Neural cell (in vitro differentiated cells): Measurements from ENCODE around the gene KATNBL1.

Experiments
- CTCF ChIP-seq: fragments of 450-650 bp; IDR thresholded peaks from 2 replicates; pipeline ENCODE4 v1.5.1; 2014; ENCODE audit warnings: antibody characterized with exemption, mild to moderate bottlenecking, moderate library complexity; ENCODE audit not compliant: poor library complexity, severe bottlenecking
- EP300 ChIP-seq: fragments of 450-650 bp; conservative IDR thresholded peaks from 2 replicates; pipeline ENCODE4 v1.6.1; 2014; ENCODE audit warnings: antibody characterized with exemption, mild to moderate bottlenecking, moderate library complexity; ENCODE audit not compliant: poor library complexity, severe bottlenecking
- EZH2 ChIP-seq: fragments of 200-600, 300-800 bp; shearing (Covaris generic), sonication (generic); IDR thresholded peaks from 2 replicates; pipeline ENCODE4 v1.6.1; 2014; ENCODE audit warnings: antibody characterized with exemption, low read length, borderline replicate concordance, mild to moderate bottlenecking; ENCODE audit not compliant: insufficient read depth, poor library complexity, severe bottlenecking
- MXI1 ChIP-seq: fragments of 450-650 bp; conservative IDR thresholded peaks from 2 replicates; pipeline ENCODE4 v1.6.1; 2014; ENCODE audit warnings: antibody characterized with exemption, mild to moderate bottlenecking; ENCODE audit not compliant: poor library complexity, severe bottlenecking
- POLR2AphosphoS5 ChIP-seq: IDR thresholded peaks from 2 replicates; pipeline ENCODE4 v1.6.1; 2012
- RAD21 ChIP-seq: fragments of 450-650 bp; conservative IDR thresholded peaks from 2 replicates; pipeline ENCODE4 v1.6.1; 2014; ENCODE audit warnings: antibody characterized with exemption, mild to moderate bottlenecking, moderate library complexity
- REST ChIP-seq: IDR thresholded peaks from 2 replicates; pipeline ENCODE4 v1.6.1; 2012; ENCODE audit warnings: borderline replicate concordance
- TAF1 ChIP-seq: IDR thresholded peaks from 2 replicates; pipeline ENCODE4 v1.6.1; 2012; ENCODE audit warnings: low read depth

- no peak for TF ChIP-seq CTCF
- no peak for TF ChIP-seq TAF1
- no peak for TF ChIP-seq EZH2
- TF ChIP-seq RAD21 = no peak
- TF ChIP-seq REST = no peak
- TF ChIP-seq POLR2AphosphoS5 = no peak
- TF ChIP-seq EP300 = no peak
- no peak for TF ChIP-seq MXI1
These were observed 30.6 kb upstream of the KATNBL1 start for GRCh38 chr15:34240537-34240936.
